Right lobe of liver (tissue), 4 donors: ENCODE data around the gene CRHBP.
"Not testable (repeated sequence)": the region's sequence is repeated elsewhere in the genome, so short reads cannot be mapped to it uniquely, and the experiment has no call there.

Experiments
- POLR2A ChIP-seq: fragments of 450-650 bp; IDR thresholded peaks from one replicate; pipeline ENCODE4 v1.6.1; 2017; ENCODE audit warnings: antibody characterized with exemption, mild to moderate bottlenecking
- TF ChIP-seq, protein P1 (sequence below), 4 donors: fragments of 200-600 bp in 3 of 4; fragments of 450-650 bp in 1 of 4; IDR thresholded peaks; one replicate each; pipeline versions ENCODE4 v1.5.1 to v1.8.0; 2016 to 2022; ENCODE audit warnings: antibody characterized with exemption in 4 of 4, mild to moderate bottlenecking in 2 of 4
- donor health status: DM: no; HTN: no; CAD: no.
- donor health status: DM: no; HTN: no; CAD: no.
- donor health status: DM: no; HTN: yes; CAD: no.

DNA sequence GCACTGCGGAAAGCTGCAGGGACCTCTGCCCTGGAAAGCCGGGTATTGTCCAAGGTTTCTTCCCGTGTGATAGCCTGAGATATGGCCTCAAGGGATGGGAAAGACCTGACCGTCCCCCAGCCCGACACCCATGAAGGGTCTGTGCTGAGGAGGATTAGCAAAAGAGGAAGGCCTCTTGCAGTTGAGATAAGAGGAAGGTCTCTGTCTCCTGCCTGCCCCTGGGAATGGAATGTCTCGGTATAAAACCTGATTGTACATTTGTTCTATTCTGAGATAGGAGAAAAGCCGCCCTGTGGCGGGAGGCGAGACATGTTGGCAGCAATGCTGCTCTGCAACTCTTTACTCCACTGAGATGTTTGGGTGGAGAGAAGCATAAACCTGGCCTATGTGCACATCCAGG is 7.6 kb upstream of the CRHBP start:
- TF ChIP-seq, protein P1, sequence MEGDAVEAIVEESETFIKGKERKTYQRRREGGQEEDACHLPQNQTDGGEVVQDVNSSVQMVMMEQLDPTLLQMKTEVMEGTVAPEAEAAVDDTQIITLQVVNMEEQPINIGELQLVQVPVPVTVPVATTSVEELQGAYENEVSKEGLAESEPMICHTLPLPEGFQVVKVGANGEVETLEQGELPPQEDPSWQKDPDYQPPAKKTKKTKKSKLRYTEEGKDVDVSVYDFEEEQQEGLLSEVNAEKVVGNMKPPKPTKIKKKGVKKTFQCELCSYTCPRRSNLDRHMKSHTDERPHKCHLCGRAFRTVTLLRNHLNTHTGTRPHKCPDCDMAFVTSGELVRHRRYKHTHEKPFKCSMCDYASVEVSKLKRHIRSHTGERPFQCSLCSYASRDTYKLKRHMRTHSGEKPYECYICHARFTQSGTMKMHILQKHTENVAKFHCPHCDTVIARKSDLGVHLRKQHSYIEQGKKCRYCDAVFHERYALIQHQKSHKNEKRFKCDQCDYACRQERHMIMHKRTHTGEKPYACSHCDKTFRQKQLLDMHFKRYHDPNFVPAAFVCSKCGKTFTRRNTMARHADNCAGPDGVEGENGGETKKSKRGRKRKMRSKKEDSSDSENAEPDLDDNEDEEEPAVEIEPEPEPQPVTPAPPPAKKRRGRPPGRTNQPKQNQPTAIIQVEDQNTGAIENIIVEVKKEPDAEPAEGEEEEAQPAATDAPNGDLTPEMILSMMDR (IDR thresholded peaks at IDR 0.05): not testable (repeated sequence)
- not testable (repeated sequence) for TF ChIP-seq POLR2A
